ENCODE results near the gene NGEF.

The NGEF gene

GRCh38 chr2:233021771-233022170, 8.7 kb upstream of the NGEF start:
- TF ChIP-seq ZBTB7A (IDR thresholded peaks at IDR 0.05; ENCODE audit: low read depth) = no peak
- no peak for TF ChIP-seq TCF12 (IDR thresholded peaks at IDR 0.05; ENCODE audit: low read depth)
- TF ChIP-seq YY1 (IDR thresholded peaks at IDR 0.05; ENCODE audit: low read depth) = no peak
- TF ChIP-seq NFIC (IDR thresholded peaks at IDR 0.05) = peak; percentile 30; the same call in 1 of the 2 replicates
- TF ChIP-seq EGR1 (IDR thresholded peaks at IDR 0.05) = no peak

DNA sequence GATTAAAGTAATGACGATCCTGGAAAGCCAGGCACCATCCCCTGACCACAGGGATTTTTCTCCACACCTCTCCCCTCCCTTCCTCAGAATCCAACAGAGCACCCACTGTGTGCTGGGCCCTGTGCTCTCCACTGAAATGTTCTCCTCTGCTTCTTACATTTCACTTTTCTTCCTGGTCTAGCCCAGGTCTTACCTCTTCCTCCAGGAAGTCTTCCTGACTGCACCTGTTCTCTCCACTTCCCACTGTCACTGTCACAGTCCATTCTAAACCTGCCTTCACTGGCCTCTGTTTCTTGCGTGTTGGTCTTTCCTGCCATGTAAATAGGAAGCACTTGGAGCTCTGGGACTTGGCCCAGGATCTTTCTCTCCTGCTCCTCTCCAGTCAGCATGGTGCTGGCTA, 7.4 kb upstream of the NGEF start:
- TF ChIP-seq YY1 (IDR thresholded peaks at IDR 0.05; ENCODE audit: low read depth) (no peak), USF1 (IDR thresholded peaks at IDR 0.05) (no peak), TEAD4 (IDR thresholded peaks at IDR 0.05) (no peak), ZBTB7A (IDR thresholded peaks at IDR 0.05; ENCODE audit: low read depth) (no peak), RAD21 (IDR thresholded peaks at IDR 0.05; ENCODE audit: low read depth) (no peak), EGR1 (IDR thresholded peaks at IDR 0.05) (no peak), NFIC (IDR thresholded peaks at IDR 0.05) (no peak), FOXM1 (IDR thresholded peaks at IDR 0.05; ENCODE audit: borderline replicate concordance, low read depth) (no peak), TAF1 (IDR thresholded peaks at IDR 0.05; ENCODE audit: low read depth) (no peak), CREB1 (IDR thresholded peaks at IDR 0.05; ENCODE audit: low read depth) (no peak)

DNA sequence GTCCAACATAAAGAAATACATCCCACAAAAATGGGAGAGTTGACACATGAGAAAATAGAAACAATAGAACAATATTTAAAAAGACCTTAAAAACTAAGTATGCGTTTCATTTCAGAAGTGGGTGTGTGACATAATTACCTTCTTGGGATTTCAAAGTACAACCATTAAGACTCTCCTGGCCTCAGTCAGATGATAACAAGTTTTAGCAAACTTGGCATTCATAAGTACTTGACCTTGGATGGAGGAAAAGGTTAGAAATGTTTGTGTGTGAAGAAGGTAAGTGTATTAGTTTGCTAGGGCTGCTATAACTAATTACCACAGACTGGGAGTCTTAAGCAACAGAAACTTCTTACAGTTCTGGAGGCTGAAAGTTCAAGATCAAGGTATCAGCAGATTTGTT, 4.9 kb upstream of the NGEF start:
- TF ChIP-seq MAX (IDR thresholded peaks at IDR 0.05) = no peak
- TF ChIP-seq CEBPB (IDR thresholded peaks at IDR 0.05) = no peak
- TF ChIP-seq FOXM1 (IDR thresholded peaks at IDR 0.05; ENCODE audit: borderline replicate concordance, low read depth) = no peak
- no peak for TF ChIP-seq ZBTB7A (IDR thresholded peaks at IDR 0.05; ENCODE audit: low read depth)
- no peak for TF ChIP-seq TAF1 (IDR thresholded peaks at IDR 0.05; ENCODE audit: low read depth)
- TF ChIP-seq USF1 (IDR thresholded peaks at IDR 0.05) = no peak
- no peak for TF ChIP-seq RAD21 (IDR thresholded peaks at IDR 0.05; ENCODE audit: low read depth)
- TF ChIP-seq NFIC (IDR thresholded peaks at IDR 0.05) = no peak
- TF ChIP-seq YY1 (IDR thresholded peaks at IDR 0.05; ENCODE audit: low read depth) = no peak
- no peak for TF ChIP-seq CREB1 (IDR thresholded peaks at IDR 0.05; ENCODE audit: low read depth)
- no peak for TF ChIP-seq TEAD4 (IDR thresholded peaks at IDR 0.05)
- TF ChIP-seq EP300 (IDR thresholded peaks at IDR 0.05; ENCODE audit: borderline replicate concordance) = no peak
- no peak for TF ChIP-seq TCF12 (IDR thresholded peaks at IDR 0.05; ENCODE audit: low read depth)
- TF ChIP-seq, protein P1, sequence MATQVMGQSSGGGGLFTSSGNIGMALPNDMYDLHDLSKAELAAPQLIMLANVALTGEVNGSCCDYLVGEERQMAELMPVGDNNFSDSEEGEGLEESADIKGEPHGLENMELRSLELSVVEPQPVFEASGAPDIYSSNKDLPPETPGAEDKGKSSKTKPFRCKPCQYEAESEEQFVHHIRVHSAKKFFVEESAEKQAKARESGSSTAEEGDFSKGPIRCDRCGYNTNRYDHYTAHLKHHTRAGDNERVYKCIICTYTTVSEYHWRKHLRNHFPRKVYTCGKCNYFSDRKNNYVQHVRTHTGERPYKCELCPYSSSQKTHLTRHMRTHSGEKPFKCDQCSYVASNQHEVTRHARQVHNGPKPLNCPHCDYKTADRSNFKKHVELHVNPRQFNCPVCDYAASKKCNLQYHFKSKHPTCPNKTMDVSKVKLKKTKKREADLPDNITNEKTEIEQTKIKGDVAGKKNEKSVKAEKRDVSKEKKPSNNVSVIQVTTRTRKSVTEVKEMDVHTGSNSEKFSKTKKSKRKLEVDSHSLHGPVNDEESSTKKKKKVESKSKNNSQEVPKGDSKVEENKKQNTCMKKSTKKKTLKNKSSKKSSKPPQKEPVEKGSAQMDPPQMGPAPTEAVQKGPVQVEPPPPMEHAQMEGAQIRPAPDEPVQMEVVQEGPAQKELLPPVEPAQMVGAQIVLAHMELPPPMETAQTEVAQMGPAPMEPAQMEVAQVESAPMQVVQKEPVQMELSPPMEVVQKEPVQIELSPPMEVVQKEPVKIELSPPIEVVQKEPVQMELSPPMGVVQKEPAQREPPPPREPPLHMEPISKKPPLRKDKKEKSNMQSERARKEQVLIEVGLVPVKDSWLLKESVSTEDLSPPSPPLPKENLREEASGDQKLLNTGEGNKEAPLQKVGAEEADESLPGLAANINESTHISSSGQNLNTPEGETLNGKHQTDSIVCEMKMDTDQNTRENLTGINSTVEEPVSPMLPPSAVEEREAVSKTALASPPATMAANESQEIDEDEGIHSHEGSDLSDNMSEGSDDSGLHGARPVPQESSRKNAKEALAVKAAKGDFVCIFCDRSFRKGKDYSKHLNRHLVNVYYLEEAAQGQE (IDR thresholded peaks at IDR 0.05; ENCODE audit: low read depth) = no peak
- TF ChIP-seq EGR1 (IDR thresholded peaks at IDR 0.05) = no peak

DNA sequence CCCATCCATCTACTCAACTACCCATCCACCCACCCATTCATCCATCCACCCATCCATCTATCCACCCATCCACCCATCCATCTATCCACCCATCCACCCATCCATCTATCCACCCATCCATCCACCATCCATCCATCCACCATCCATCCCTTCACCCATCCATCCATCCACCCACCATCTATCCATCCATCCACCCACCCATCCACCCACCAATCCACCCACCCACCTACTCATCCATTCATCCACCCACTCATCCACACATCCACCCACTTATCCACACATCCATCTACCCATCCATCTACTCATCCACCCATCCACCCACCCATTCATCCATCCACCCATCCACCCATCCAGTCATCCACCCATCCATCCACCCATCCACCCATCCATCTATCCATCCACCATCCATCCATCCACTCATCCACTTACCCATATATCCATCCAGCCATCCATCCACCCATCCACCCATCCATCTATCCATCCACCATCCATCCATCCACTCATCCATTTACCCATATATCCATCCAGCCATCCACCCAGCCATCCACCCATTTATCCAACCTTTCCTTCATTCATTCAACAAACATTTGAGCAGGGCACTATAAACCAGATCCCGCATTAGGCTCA, 2.1 kb upstream of the NGEF start:
- no peak for TF ChIP-seq YY1 (IDR thresholded peaks at IDR 0.05; ENCODE audit: low read depth)
- no peak for TF ChIP-seq TCF12 (IDR thresholded peaks at IDR 0.05; ENCODE audit: low read depth)
- TF ChIP-seq, protein P1 (IDR thresholded peaks at IDR 0.05; ENCODE audit: low read depth) = no peak

DNA sequence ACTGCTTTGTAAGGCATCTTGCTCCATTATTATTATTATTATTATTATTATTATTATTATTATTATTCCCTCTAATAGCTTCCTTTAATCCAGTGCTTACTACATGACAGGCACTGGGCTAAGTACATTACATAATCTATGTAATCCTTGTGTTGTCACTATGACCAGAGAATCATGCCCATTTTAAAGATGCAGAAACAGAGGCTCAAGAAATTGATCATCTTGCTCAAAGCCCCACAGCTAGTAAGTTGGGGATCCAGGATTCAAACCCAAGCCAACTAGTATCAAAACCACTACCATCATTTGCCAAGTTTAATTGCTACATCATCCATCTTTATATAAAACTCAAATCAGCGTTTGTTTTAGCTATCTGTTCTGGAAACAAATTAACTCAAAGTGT, 594 bp upstream of the NGEF start:
- no peak for TF ChIP-seq TCF12 (IDR thresholded peaks at IDR 0.05; ENCODE audit: low read depth)
- no peak for TF ChIP-seq USF1 (IDR thresholded peaks at IDR 0.05)
- no peak for TF ChIP-seq NFIC (IDR thresholded peaks at IDR 0.05)
- no peak for TF ChIP-seq CEBPB (IDR thresholded peaks at IDR 0.05)
- TF ChIP-seq, protein P1 (IDR thresholded peaks at IDR 0.05; ENCODE audit: low read depth) = no peak
- TF ChIP-seq RAD21 (IDR thresholded peaks at IDR 0.05; ENCODE audit: low read depth) = no peak
- TF ChIP-seq EGR1 (IDR thresholded peaks at IDR 0.05) = no peak
- no peak for TF ChIP-seq FOXM1 (IDR thresholded peaks at IDR 0.05; ENCODE audit: borderline replicate concordance, low read depth)
- no peak for TF ChIP-seq TEAD4 (IDR thresholded peaks at IDR 0.05)
- TF ChIP-seq YY1 (IDR thresholded peaks at IDR 0.05; ENCODE audit: low read depth) = no peak
- no peak for TF ChIP-seq CREB1 (IDR thresholded peaks at IDR 0.05; ENCODE audit: low read depth)
- TF ChIP-seq MAX (IDR thresholded peaks at IDR 0.05) = no peak
- no peak for TF ChIP-seq ZBTB7A (IDR thresholded peaks at IDR 0.05; ENCODE audit: low read depth)
- no peak for TF ChIP-seq EP300 (IDR thresholded peaks at IDR 0.05; ENCODE audit: borderline replicate concordance)
- no peak for TF ChIP-seq TAF1 (IDR thresholded peaks at IDR 0.05; ENCODE audit: low read depth)
